Tongue (tissue), 1 donor: ENCODE measurements around the gene CENPA. TPM values are rescaled to one million over a fixed set of nuclear protein-coding genes. Genes with fewer than 3 reads are reported as not detected.

Source experiments
- total RNA-seq: library from RNA; depleted of rRNA; stranded (reverse); fragments of >200 nt; gene quantifications from one replicate; pipeline ENCODE4 v1.2.3, GENCODE V29; 2014

CENPA gene
- total RNA-seq, 1 donor from 2014 or later: 3.1 TPM

Other genes with a start within 250 kb of the CENPA start
- gene CIB4, start 144.7 kb upstream of the CENPA start, total RNA-seq: not detected
- gene KCNK3, start 93.3 kb upstream of the CENPA start, total RNA-seq: 1.1 TPM
- 12.4 TPM for gene SLC35F6, start 21.8 kb upstream of the CENPA start, total RNA-seq
- 3.3 TPM for gene DPYSL5, start 62.1 kb downstream of the CENPA start, total RNA-seq
- 4.0 TPM for gene MAPRE3, start 184.6 kb downstream of the CENPA start, total RNA-seq
- gene TMEM214, start 246.9 kb downstream of the CENPA start, total RNA-seq: 21.0 TPM